GM18951 (cell line): ENCODE data around the gene ROBO3.

Experiments
- POLR2A ChIP-seq: IDR thresholded peaks from 4 replicates; pipeline ENCODE4 v1.6.1; 2011; ENCODE audit warnings: mild to moderate bottlenecking; ENCODE audit not compliant: insufficient read length, insufficient read depth; ENCODE audit errors: extremely low read depth
- in situ Hi-C: fragments of 300-500 bp; cut with MboI; formaldehyde crosslinking; loops from one replicate; pipeline ENCODE4 v1.12.0; 2022; ENCODE audit warnings: low sequenced_read_pairs, mixed read lengths, inconsistent platforms; ENCODE audit not compliant: unreplicated experiment

The ROBO3 gene

DNA sequence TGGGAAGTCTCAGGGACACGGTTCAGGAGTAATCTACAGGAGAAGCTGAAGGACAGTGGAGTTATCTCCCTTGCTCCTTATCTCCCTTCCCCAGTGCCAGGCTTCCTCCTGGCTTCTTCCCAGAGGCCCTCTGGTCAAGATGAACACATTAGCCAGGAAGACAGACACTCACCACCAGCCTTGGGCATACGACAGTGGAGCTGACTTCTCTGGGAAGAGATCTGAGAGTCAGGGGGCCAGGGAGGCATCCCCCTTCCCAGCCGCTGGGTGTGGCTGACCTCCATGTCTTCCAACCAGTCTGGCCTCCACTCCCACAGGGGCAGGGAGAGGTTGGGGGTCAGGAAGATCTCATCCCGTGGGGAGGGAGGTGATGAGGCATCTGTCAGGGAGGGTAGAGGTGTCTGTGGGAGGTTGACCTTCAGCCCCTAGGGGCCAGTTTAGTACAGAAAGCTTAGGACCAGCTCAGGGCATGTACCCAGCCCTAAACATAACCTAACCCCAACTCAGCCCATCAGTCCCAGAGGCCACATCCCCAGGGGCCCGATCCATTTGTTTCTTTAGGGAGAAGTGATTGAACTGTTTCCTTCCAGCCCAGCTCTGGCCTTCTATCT, 19.7 kb downstream of the ROBO3 start:
- in situ Hi-C loops = no loop called here
- no peak for TF ChIP-seq POLR2A

DNA sequence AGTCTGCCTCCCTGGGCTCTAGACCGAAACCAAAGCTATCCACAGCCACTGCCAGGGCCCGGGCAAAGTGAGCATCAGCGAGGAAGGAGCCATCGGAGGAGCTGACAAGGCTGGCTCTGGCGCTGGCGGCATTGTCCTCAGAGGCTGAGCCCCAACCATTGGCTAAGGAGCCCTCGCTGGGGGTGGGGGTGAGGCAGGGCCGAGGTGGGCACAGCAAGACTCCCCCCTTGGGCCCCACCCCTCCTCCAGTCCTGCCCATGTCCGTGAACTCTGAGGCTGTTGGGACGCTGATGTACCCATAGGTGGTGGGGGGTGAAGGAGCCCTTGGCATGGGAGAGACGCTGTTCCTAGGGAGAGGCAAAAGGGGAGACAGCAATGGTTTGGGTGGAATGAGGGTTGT, 21.2 kb downstream of the ROBO3 start:
- in situ Hi-C loops = no loop called here
- TF ChIP-seq POLR2A = no peak

DNA sequence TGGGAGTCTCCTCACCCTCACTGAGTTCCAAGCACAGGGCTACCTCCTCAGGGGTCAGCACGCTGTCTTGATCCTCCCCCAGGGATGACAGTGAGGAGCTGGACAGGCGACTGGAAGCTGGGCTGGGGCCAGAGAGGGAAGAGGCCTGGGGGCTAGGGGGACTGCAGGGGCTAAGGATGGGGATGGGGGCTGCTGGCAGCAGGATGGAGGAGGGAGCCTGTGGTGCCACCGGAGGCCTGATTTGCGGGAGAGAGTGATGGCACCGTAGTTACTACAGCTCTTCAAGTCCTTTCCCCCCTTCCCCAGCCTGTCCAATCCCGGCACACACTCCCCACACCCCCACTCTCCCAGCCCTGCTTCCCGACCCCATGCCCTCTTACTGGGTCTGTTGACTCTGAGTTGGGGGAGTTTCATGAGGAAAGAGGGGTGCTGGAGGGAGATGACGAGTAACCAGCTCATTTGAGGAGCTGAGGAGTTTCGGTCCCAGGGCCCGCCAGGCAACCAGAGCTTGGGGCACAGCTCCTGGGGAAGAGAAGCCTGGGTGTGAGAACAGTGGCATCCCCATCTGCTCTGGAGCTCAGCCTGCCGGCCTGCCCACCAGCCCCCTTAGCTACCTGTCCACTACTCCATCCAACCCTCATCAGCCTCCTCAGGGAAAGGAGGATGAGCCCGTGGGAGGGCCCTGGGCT, 21.9 kb downstream of the ROBO3 start:
- TF ChIP-seq POLR2A = no peak
- in situ Hi-C loops = no loop called here

DNA sequence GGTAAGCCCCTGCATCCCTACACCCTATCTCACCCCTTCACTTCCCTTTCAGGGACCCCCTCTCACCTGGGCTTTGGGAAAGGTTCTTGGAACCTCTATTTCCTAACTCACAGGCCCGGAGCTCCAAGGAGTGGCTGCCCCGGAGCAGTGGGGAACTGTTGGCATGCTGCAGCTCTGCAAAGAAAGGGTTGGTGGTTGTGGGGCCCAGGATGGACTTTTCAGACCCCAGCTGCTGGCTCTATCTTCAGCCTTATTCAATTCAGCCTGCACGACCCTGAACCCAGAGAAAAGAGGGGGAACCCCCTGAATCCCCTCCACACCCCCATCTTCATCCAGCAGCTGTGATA, 22.4 kb downstream of the ROBO3 start:
- TF ChIP-seq POLR2A = no peak
- in situ Hi-C loops = no loop called here

DNA sequence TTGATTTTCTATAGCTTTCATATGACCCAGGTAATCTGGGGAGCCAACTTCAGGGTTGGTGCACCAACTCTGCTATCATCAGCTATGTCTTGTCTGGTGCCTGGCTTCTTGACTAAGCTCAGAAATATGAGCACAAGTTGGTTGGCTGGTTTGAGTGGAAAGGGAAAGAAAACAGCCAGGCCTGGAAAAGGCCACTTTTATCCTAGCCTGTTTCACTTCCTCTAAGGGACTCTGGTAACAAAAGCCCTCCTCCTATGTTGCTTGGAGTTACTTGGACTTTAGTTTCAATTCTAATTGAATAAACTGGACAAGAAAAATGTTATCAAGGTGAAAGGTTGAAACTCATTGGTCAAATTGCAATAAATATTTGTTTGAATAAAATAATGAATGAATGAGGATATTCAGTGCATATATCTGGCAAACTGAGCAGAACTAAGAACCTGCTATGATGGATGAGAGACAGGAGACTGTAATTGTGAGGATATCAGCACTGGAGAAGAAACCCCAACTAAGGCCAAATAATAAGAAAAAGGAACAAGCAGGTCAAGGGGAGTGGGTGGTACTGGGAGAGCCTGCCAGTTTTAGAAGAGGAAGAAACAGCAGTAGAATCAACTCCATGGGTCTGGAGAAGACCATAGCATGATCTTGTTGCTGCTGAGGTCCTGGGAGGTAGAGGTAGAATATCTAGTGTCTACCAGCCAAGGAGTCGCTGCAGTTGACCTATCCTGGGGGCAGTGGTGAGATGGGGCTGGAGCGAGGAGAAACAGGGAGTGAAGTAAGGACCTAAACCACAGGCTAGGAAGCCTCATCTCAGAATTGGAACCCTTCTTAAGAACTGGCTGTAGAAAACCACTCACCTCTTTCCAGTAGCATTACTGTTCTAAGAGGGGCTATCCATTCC, 24.2 kb downstream of the ROBO3 start:
- no peak for TF ChIP-seq POLR2A
- in situ Hi-C loops = no loop called here

DNA sequence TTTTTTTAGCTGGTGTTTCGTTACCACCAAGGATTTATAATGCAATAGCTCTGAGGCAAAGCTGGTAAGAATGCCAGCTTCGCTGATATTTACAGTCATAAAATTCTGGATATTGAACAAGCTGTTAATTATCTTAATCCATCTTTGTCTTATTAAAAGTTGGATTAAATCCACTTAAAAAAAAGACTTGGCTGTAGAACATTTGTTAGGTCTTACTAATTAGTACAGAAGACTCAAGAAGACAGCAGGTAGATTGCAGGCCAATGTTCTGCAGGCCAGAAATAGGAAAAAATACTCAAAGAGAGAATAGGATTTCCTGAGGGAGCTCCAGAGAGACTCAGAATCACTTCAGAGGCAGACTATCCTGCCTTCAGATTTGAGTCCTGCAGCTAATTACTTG, 24.9 kb downstream of the ROBO3 start:
- in situ Hi-C loops = no loop called here
- no peak for TF ChIP-seq POLR2A

DNA sequence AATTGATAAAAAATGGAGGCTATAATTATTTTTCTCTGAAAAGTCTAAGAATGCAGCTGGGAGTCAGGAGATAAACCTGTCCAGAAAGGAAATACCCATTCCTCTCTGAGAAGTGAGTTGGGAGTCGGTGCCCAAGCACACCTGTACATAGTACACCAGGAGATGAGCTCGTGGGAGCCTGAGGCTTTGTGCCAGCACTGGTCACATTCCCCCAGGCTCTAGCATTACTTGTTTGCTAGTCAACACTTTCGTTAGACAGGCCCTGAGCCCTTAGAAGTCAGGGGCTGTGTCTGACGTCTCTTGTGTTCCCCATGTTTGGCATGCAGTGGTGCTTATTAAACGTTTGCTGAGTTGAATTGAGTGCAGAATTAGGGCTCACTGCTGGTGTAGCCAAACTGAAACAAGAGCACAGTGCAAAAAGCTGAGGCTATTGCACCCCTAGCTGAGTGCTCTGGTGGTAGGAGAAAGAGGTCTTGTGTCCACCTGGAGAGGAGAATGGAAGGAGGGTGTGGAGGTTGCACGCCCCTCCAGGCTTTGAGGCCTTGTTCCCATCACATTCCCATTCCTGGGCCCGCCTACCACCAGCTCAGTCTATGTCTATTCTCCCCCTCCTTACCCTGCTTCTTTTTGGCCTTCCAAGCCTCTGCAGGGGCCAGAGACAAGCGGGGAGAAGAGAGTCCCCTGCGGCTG, 25.6 kb downstream of the ROBO3 start:
- in situ Hi-C loops = no loop called here
- TF ChIP-seq POLR2A = no peak

DNA sequence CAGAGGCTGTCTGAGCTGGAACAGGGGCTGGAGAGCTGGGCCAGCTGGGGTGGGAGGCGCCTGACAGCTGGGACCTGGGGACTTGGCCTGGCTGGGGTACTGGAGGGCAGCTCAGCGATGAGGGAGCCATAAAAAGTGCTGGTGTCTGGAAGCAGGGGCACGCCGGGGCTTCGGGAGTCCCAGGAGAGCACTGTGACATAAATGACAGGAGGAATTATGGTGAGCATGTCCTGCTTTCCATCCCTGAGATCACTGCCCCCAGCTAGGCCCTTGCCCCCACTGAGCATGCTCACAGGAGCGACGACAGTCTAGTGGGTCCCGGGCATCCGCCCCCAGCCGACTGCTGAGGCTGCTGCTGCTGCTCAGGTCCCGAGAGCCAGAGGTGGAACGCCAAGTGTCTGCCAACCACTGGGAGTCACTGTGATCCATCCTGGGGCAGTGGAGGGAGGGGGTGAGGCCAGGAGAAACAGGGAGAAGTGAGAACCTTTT, 26.2 kb downstream of the ROBO3 start:
- in situ Hi-C loops = no loop called here
- no peak for TF ChIP-seq POLR2A

DNA sequence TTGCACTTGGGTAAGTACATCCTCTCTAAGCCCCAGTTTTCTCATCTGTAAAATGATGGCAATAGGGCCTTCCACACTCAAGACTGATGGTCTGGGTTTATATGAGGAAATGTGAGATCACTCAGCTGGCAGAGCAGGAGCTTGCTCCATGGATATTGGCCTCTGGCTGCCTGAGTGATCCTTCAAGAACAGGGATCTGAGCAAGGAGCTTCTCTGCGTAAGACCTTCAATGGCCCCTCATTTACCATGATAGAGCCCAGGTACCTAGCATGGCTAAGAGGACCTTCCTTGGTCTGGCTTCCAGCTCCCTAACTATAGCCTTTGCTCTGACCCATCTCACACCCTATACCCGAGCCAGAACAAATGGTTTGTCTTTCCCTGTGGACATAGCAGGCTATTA, 26.9 kb downstream of the ROBO3 start:
- TF ChIP-seq POLR2A = no peak
- in situ Hi-C loops = no loop called here

DNA sequence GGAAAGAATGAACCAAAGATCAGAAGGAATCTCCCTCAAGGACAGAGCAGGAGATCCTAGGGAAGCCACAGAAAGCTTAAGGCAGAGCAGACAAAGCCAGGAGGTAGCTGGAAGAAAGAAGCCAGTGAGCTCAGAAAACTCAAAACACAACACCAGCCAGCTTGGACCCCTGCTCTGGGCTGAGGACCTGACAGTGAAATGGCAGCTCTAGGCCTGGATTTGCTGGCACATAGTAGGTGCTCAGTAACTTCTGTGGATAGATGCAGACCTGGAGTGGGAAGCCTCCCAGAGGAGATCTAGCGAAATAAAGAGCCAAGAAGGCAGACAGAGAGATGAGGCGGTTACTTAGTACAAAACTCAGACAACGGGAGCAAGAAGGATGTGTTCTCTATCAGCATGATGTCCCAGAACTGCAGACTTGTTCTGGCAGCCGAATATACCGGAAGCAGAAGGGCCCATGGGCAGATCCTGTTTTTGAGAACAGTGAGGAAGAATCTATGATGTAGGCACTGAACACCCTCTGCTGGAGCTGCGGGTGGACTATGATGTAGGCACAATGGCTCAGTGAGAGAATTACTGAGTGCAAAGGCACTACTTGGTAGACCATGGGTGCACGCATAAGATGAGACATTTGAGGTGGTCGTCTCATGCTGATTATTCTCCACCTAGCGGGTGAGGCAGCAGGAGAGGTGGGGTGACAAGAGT, 27.7 kb downstream of the ROBO3 start:
- in situ Hi-C loops = no loop called here
- TF ChIP-seq POLR2A = no peak

DNA sequence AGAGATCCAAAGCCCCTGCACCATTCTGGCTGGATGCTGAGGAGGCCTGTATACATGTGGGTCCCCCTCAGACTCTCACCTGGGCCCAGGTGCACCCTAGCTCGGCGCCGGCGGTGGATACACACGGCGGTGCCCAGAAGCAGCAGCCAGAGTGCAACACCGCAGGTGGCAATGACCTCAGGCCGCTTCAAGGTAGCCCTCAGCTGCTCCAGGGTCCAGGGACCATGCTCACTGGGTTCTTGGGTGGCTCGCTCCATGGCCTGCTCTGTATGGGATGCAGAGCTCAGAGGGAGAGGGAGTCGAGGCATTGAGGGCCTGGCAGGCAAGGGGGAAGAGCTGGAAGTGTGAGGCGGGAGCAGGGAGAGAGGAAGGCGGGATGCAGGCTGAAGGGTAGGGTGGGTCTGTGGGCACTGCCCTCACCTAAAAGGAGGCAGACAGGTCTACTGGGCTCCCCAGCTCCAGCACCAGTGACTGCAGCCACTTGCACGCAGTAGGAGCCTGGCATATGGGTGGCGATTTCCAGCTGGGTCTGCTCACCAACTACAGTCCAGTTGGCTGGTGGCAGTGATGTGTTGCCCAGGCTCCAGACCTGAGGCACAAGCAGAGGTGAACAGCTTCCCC, 28.7 kb downstream of the ROBO3 start:
- in situ Hi-C loops = no loop called here
- no peak for TF ChIP-seq POLR2A
